Fibroblast of skin of scalp (primary cell): ENCODE measurements around the gene SMPD3. TPM values are rescaled to one million over a fixed set of nuclear protein-coding genes. Genes with fewer than 3 reads are reported as not detected.
A peak's percentile ranks its signal among the peaks of the same experiment; 100 is the strongest.
"Not testable (repeated sequence)": the region's sequence is repeated elsewhere in the genome, so short reads cannot be mapped to it uniquely, and the experiment has no call there.

Source experiments
- DNase-seq: peaks from one replicate; pipeline ENCODE4 v3.0.0-alpha.2; 2013
- polyA plus RNA-seq, 2 experiments: library from polyadenylated mRNA; unstranded; fragments of 120-200 nt; gene quantifications; one replicate each; pipeline ENCODE4 v1.2.1, GENCODE V29; 2013; ENCODE audit not compliant: insufficient read length in 2 of 2

The SMPD3 gene
- polyA plus RNA-seq (2013, experiment 1 of 2; ENCODE audit: insufficient read length), result 0.45 TPM
- polyA plus RNA-seq (2013, experiment 2 of 2; ENCODE audit: insufficient read length), result 0.46 TPM

GRCh38 chr16:68448360-68448970 is at the start of gene SMPD3:
Gene SMPD3, minus strand, starts transcription at chr16:68448508. Its CDS starts 76,327 bp downstream, at chr16:68372181.
- DNase-seq, result peak; percentile 100

GRCh38 chr16:68496689-68497088 is 48.4 kb upstream of the SMPD3 start:
- no peak for DNase-seq

GRCh38 chr16:68494261-68494660 is 46.0 kb upstream of the SMPD3 start:
- not testable (repeated sequence) for DNase-seq

GRCh38 chr16:68493412-68494070 is 45.2 kb upstream of the SMPD3 start:
- no peak for DNase-seq

- DNase-seq, result no peak
These were observed 44.5 kb upstream of the SMPD3 start for GRCh38 chr16:68492543-68493411.

GRCh38 chr16:68492151-68492542 is 43.8 kb upstream of the SMPD3 start:
- no peak for DNase-seq

- no peak for DNase-seq
These were observed 43.3 kb upstream of the SMPD3 start for GRCh38 chr16:68491576-68491950.

GRCh38 chr16:68490829-68491575 is 42.7 kb upstream of the SMPD3 start:
- DNase-seq, result no peak

- DNase-seq, result no peak
These were observed 42.0 kb upstream of the SMPD3 start for GRCh38 chr16:68490358-68490757.

GRCh38 chr16:68488554-68488953 is 40.2 kb upstream of the SMPD3 start:
- no peak for DNase-seq

- no peak for DNase-seq
These were observed 39.4 kb upstream of the SMPD3 start for GRCh38 chr16:68487669-68488068.

- no peak for DNase-seq
These were observed 38.9 kb upstream of the SMPD3 start for GRCh38 chr16:68487203-68487514.

GRCh38 chr16:68486502-68487202 is 38.3 kb upstream of the SMPD3 start:
- no peak for DNase-seq

GRCh38 chr16:68481636-68482035 is 33.3 kb upstream of the SMPD3 start:
- DNase-seq, result no peak

- DNase-seq, result no peak
These were observed 32.0 kb upstream of the SMPD3 start for GRCh38 chr16:68480084-68480995.

- no peak for DNase-seq
These were observed 31.0 kb upstream of the SMPD3 start for GRCh38 chr16:68479271-68479670.

- no peak for DNase-seq
These were observed 30.4 kb upstream of the SMPD3 start for GRCh38 chr16:68478526-68479250.

GRCh38 chr16:68475071-68475470 is 26.8 kb upstream of the SMPD3 start:
- no peak for DNase-seq

- DNase-seq, result no peak
These were observed 25.2 kb upstream of the SMPD3 start for GRCh38 chr16:68473358-68474070.

GRCh38 chr16:68472581-68472980 is 24.3 kb upstream of the SMPD3 start:
- DNase-seq, result no peak
